Activated CD8-positive, alpha-beta T cell treated with anti-CD3 and anti-CD28 coated beads for 36 hours (primary cell): ENCODE results near the gene SPPL2B. TPM values are rescaled to one million over a fixed set of nuclear protein-coding genes. Genes with fewer than 3 reads are reported as not detected.

Experiments used
- ATAC-seq: fragments of 200-7000 bp; cut with Tn5 transposase; one replicate; pipeline ENCODE4 v1.10.0; 2021; ENCODE audit warnings: mild to moderate bottlenecking, moderate library complexity
- CTCF ChIA-PET: fragments of 350-600 bp; sonication (Branson Sonifier 250); formaldehyde crosslinking; loops from one replicate; lab custom pipeline; 2021; ENCODE audit warnings: antibody characterized with exemption; lab: Charles Lee
- POLR2A ChIA-PET: fragments of 350-600 bp; sonication (Branson Sonifier 250); formaldehyde crosslinking; loops from one replicate; lab custom pipeline; 2021; ENCODE audit warnings: antibody characterized with exemption; lab: Charles Lee
- DNase-seq: peaks from one replicate; pipeline ENCODE4 v3.0.0-alpha.2; 2020
- H3K27ac Mint-ChIP-seq: one replicate; pipeline ENCODE4 v1.8.0; 2021; ENCODE audit warnings: mild to moderate bottlenecking, mixed read lengths
- H3K27me3 Mint-ChIP-seq: one replicate; pipeline ENCODE4 v1.8.0; 2021; ENCODE audit warnings: mixed read lengths
- H3K36me3 Mint-ChIP-seq: one replicate; pipeline ENCODE4 v1.8.0; 2021; ENCODE audit warnings: low read depth, mixed read lengths
- H3K4me1 Mint-ChIP-seq: one replicate; pipeline ENCODE4 v1.8.0; 2021; ENCODE audit warnings: low read depth, mixed read lengths
- H3K4me3 Mint-ChIP-seq: one replicate; pipeline ENCODE4 v1.8.0; 2021; ENCODE audit warnings: mild to moderate bottlenecking, moderate library complexity, mixed read lengths
- H3K9me3 Mint-ChIP-seq: one replicate; pipeline ENCODE4 v1.8.0; 2021; ENCODE audit warnings: mixed read lengths
- intact Hi-C: fragments of 100-400 bp; cut with micrococcal nuclease; formaldehyde crosslinking; loops from one replicate; pipeline ENCODE4 v1.10.0; 2022
- total RNA-seq, 2 experiments: library from RNA; stranded (reverse); gene quantifications; one replicate each; pipeline ENCODE4 v1.2.3, GENCODE V29; 2021
- TF ChIP-seq, protein P1 (sequence below): fragments of 200-600 bp; IDR thresholded peaks from one replicate; pipeline ENCODE4 v1.8.0; 2022; ENCODE audit warnings: antibody characterized with exemption, mild to moderate bottlenecking

The SPPL2B gene
- total RNA-seq, 2 experiments from 2014 or later: 52.8 to 54.3 TPM

DNA sequence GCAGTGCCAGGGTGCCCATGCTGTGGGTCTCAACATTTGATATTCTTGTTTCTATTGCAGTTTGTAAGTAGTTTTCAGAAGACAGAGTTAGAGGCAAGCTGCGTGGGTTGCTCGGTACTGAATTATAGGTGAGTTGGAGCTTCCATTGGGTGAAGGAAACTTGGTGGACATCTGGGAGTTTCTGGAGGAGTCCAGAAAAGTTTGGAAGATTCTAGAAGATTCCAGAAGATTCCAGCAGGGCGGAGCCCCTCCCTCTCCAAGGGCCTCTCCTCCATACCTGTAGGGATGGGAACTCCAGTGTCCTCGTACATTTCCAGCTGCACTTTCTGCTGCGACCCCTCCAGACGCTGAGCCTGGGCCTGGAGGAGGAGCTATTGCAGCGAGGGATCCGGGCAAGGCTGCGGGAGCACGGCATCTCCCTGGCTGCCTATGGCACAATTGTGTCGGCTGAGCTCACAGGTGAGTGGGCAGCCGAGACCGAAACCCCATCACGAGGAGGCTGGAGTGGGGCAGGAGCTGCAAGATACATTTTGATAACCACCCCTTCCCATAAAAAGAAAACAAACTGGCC is 70.3 kb downstream of the SPPL2B start:
- Mint-ChIP-seq H3K27me3 (no peaks in the 10 kb centered on the region), H3K4me1 (peaks cover 9% of the 10 kb centered on the region), H3K27ac (no peak overlapping the region), H3K9me3 (no peaks in the 10 kb centered on the region), H3K36me3 (no peaks in the 10 kb centered on the region), H3K4me3 (no peak overlapping the region)
- ATAC-seq: no peak
- no peak for DNase-seq
- ChIA-PET POLR2A (no interaction called here), CTCF (interaction anchor here (0.7 to 0.9 kb wide), 2 partner anchors 15 to 215 kb away, joined by 3 read pairs; no protein-coding TSS in a partner anchor)
- TF ChIP-seq, protein P1, sequence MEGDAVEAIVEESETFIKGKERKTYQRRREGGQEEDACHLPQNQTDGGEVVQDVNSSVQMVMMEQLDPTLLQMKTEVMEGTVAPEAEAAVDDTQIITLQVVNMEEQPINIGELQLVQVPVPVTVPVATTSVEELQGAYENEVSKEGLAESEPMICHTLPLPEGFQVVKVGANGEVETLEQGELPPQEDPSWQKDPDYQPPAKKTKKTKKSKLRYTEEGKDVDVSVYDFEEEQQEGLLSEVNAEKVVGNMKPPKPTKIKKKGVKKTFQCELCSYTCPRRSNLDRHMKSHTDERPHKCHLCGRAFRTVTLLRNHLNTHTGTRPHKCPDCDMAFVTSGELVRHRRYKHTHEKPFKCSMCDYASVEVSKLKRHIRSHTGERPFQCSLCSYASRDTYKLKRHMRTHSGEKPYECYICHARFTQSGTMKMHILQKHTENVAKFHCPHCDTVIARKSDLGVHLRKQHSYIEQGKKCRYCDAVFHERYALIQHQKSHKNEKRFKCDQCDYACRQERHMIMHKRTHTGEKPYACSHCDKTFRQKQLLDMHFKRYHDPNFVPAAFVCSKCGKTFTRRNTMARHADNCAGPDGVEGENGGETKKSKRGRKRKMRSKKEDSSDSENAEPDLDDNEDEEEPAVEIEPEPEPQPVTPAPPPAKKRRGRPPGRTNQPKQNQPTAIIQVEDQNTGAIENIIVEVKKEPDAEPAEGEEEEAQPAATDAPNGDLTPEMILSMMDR: no peak
- intact Hi-C loops: no loop called here

DNA sequence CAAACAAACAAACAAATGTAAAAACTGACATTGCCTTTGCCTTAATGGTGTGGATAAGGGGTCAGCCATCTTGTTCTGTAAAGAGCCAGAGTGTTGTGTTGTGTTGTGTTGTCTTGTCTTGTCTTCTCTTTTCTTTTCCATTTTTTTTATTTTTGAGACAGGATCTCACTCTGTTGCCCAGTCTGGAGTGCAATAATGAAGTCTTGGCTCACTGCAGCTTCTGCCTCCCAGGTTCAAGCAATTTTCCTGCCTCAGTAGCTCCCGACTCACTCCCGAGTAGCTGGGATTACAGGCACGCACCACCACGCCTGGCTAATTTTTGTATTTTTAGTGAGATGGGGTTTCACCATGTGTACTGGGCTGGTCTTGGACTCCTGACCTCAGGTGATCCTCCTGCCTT is 71.1 kb downstream of the SPPL2B start:
- CTCF ChIA-PET: interaction anchor here (0.9 kb wide), 1 partner anchor 14 kb away, joined by 3 read pairs; no protein-coding TSS in a partner anchor
- Mint-ChIP-seq H3K27ac (no peak overlapping the region), H3K36me3 (no peaks in the 10 kb centered on the region), H3K27me3 (no peaks in the 10 kb centered on the region), H3K4me1 (peaks cover 5% of the 10 kb centered on the region), H3K4me3 (no peak overlapping the region), H3K9me3 (no peaks in the 10 kb centered on the region)
- intact Hi-C loops: no loop called here
- DNase-seq: no peak
- POLR2A ChIA-PET: interaction anchor here (1.1 kb wide), 1 partner anchor 10 kb away, joined by 3 read pairs; no protein-coding TSS in a partner anchor
- TF ChIP-seq, protein P1: no peak
- no peak for ATAC-seq

Other genes with a start within 250 kb of the SPPL2B start
- 100 to 1,000 TPM; 175 to 185 TPM for gene MOB3A, start 232.4 kb upstream of the SPPL2B start, total RNA-seq
- gene IZUMO4, start 231.8 kb upstream of the SPPL2B start, total RNA-seq: 10 to 100 TPM; 22.6 to 23.0 TPM
- gene AP3D1, start 177.1 kb upstream of the SPPL2B start, total RNA-seq: 10 to 100 TPM; 73.7 to 74.1 TPM
- gene DOT1L, start 164.8 kb upstream of the SPPL2B start, total RNA-seq: 10 to 100 TPM; 92.7 to 96.6 TPM
- gene PLEKHJ1, start 92.4 kb upstream of the SPPL2B start, total RNA-seq: 10 to 100 TPM; 65.3 to 72.8 TPM
- gene SF3A2, start 91.9 kb upstream of the SPPL2B start, total RNA-seq: 100 to 1,000 TPM; 157 to 163 TPM
- gene AMH, start 79.4 kb upstream of the SPPL2B start, total RNA-seq: 1 to 10 TPM; 4.5 to 6.1 TPM
- 1 to 10 TPM; 1.0 TPM for gene JSRP1, start 72.3 kb upstream of the SPPL2B start, total RNA-seq
- gene PEAK3, start 46.5 kb upstream of the SPPL2B start, total RNA-seq: not detected
- gene LINGO3, start 20.5 kb upstream of the SPPL2B start, total RNA-seq: under 1 TPM; 0.16 to 0.27 TPM
- gene LSM7, start 98 bp upstream of the SPPL2B start, total RNA-seq: 100 to 1,000 TPM; 154 to 162 TPM
- gene TMPRSS9, start 31.6 kb downstream of the SPPL2B start, total RNA-seq: not detected
- gene TIMM13, start 98.9 kb downstream of the SPPL2B start, total RNA-seq: 100 to 1,000 TPM; 113 to 121 TPM
- gene LMNB2, start 128.3 kb downstream of the SPPL2B start, total RNA-seq: 10 to 100 TPM; 90.9 to 96.3 TPM
- gene GADD45B, start 147.4 kb downstream of the SPPL2B start, total RNA-seq: 100 to 1,000 TPM in 1 of 2 experiments, 10 to 100 TPM in 1; 98.3 to 102 TPM